K562 (cell line): ENCODE results near the gene ST7. TPM values are rescaled to one million over a fixed set of nuclear protein-coding genes. Genes with fewer than 3 reads are reported as not detected.

Experiments
- ATAC-seq: fragments of 200-7000 bp; cut with Tn5 transposase; 3 replicates; pipeline ENCODE4 v1.9.1; 2020; ENCODE audit warnings: moderate library complexity
- BruUV-seq: library from RNA; stranded (reverse); fragments of 400-500 nt; replicated peaks from 2 replicates; lab custom pipeline; 2021; lab: Mats Ljungman, UMichigan
- CTCF ChIA-PET: fragments of 300-600 bp; formaldehyde crosslinking; extraction: SDS; loops from one replicate; lab custom pipeline; 2021; ENCODE audit warnings: low intra/inter-chr PET ratio; lab: Yijun Ruan, JAX
- POLR2A ChIA-PET: fragments of 300-600, 350-650 bp; sonication (Branson Sonifier 250); formaldehyde crosslinking; extraction: SDS; loops from one replicate; lab custom pipeline; 2021; ENCODE audit warnings: antibody characterized with exemption, inconsistent platforms; lab: Yijun Ruan, JAX
- DNase-seq, 4 experiments: peaks; one replicate each; pipeline versions ENCODE4 v3.0.0 to v3.0.0-alpha.2; 2011 to 2018; ENCODE audit warnings: low spot score in 3 of 4, mixed read lengths in 3 of 4; ENCODE audit errors: extremely low read depth in 1 of 4
- FAIRE-seq: peaks from 2 replicates; lab custom pipeline; 2011; peaks lifted over from hg19 to GRCh38; lab: Jason Lieb, UNC
- H2AFZ ChIP-seq: 2 replicates; pipeline ENCODE4 v1.6.0; 2011; ENCODE audit warnings: low read depth, low read length, control low read depth, inconsistent platforms
- H3K27ac ChIP-seq: fragments of 200-600 bp; 3 replicates; pipeline ENCODE4 v1.8.0; 2011; ENCODE audit warnings: low read depth, mild to moderate bottlenecking, control low read depth, inconsistent platforms, low read length, moderate library complexity, mixed read lengths; ENCODE audit errors: extremely low read depth
- H3K27me3 ChIP-seq, 2 experiments: fragments of 300-600 bp in 1 of 2; 2 replicates in 1 of 2; 3 replicates in 1 of 2; pipeline versions ENCODE4 v1.6.0 to v1.8.0; 2011; ENCODE audit warnings: inconsistent platforms in 2 of 2, low read length in 2 of 2, mild to moderate bottlenecking in 1 of 2, mixed read lengths in 1 of 2, moderate library complexity in 1 of 2; ENCODE audit not compliant: control insufficient read depth in 2 of 2, insufficient read depth in 2 of 2
- H3K36me3 ChIP-seq: fragments of 300-600 bp; 3 replicates; pipeline ENCODE4 v1.8.0; 2011; ENCODE audit warnings: mild to moderate bottlenecking, low read length, inconsistent platforms; ENCODE audit not compliant: control insufficient read depth, insufficient read depth
- H3K4me1 ChIP-seq, 2 experiments: fragments of 200-600 bp in 1 of 2; replicated peaks in 1 of 2; 2 replicates in 1 of 2; 3 replicates in 1 of 2; pipeline versions ENCODE4 v1.5.1 to v1.8.0; 2011; ENCODE audit warnings: inconsistent platforms in 2 of 2, low read length in 2 of 2, mild to moderate bottlenecking in 1 of 2, mixed read lengths in 1 of 2, moderate library complexity in 1 of 2; ENCODE audit not compliant: control insufficient read depth in 2 of 2, insufficient read depth in 2 of 2
- H3K4me2 ChIP-seq: 2 replicates; pipeline ENCODE4 v1.6.1; 2011; ENCODE audit warnings: low read length, control low read depth, inconsistent platforms, mixed read lengths; ENCODE audit not compliant: insufficient read depth
- H3K4me3 ChIP-seq: fragments of 200-600 bp; sonication (generic), shearing (Covaris generic); 2 replicates; pipeline ENCODE4 v1.5.1; 2016; ENCODE audit warnings: control low read depth, inconsistent platforms
- H3K79me2 ChIP-seq: fragments of 200-600 bp; 3 replicates; pipeline ENCODE4 v1.8.0; 2011; ENCODE audit warnings: low read length, inconsistent platforms; ENCODE audit not compliant: control insufficient read depth, insufficient read depth
- H3K9ac ChIP-seq, 2 experiments: 2 replicates each; pipeline versions ENCODE4 v1.6.0 to v1.6.1; 2011; ENCODE audit warnings: low read depth in 2 of 2, low read length in 2 of 2, control low read depth in 1 of 2, inconsistent platforms in 1 of 2, mild to moderate bottlenecking in 1 of 2, mixed read lengths in 1 of 2; ENCODE audit not compliant: insufficient read depth in 1 of 2
- H3K9me1 ChIP-seq: one replicate; pipeline ENCODE4 v1.6.0; 2011; ENCODE audit warnings: inconsistent platforms, mild to moderate bottlenecking, low read length, moderate library complexity; ENCODE audit not compliant: control insufficient read depth, insufficient read depth
- H3K9me3 ChIP-seq: replicated peaks from 2 replicates; pipeline ENCODE4 v1.5.1; 2011; ENCODE audit warnings: low read depth, low read length, inconsistent platforms; ENCODE audit not compliant: control insufficient read depth, insufficient read depth
- H4K20me1 ChIP-seq: replicated peaks from 2 replicates; pipeline ENCODE4 v1.6.1; 2011; ENCODE audit warnings: low read length, inconsistent platforms, mixed read lengths; ENCODE audit not compliant: control insufficient read depth, insufficient read depth
- ASH1L ChIP-seq: fragments of 450-650 bp; IDR thresholded peaks from 2 replicates; pipeline ENCODE4 v1.6.1; 2018; ENCODE audit warnings: borderline replicate concordance, mild to moderate bottlenecking, low read depth; ENCODE audit not compliant: partially characterized antibody
- CSDE1 ChIP-seq, 2 experiments: fragments of 450-650 bp; IDR thresholded peaks; 2 replicates each; pipeline ENCODE4 v1.6.1; 2016; ENCODE audit warnings: mild to moderate bottlenecking in 1 of 2
- GTF2E2 ChIP-seq: fragments of 200-800 bp; sonication (Bioruptor generic); IDR thresholded peaks from 2 replicates; pipeline ENCODE4 v1.6.1; 2016; ENCODE audit warnings: missing genetic modification characterization, missing compliant biosample characterization
- ILK ChIP-seq: fragments of 450-650 bp; IDR thresholded peaks from 2 replicates; pipeline ENCODE4 v1.6.1; 2016; ENCODE audit warnings: missing genetic modification characterization, low read depth, mild to moderate bottlenecking, missing compliant biosample characterization, moderate library complexity, borderline replicate concordance
- PML ChIP-seq: IDR thresholded peaks from 2 replicates; pipeline ENCODE4 v1.6.1; 2012; ENCODE audit warnings: low read length, inconsistent platforms
- SRSF3 ChIP-seq: fragments of 200-400 bp; formaldehyde crosslinking; IDR thresholded peaks from 2 replicates; pipeline ENCODE4 v1.6.1; 2016; ENCODE audit warnings: mild to moderate bottlenecking, low read length, moderate library complexity; ENCODE audit not compliant: insufficient read depth
- TGIF2 ChIP-seq: sonication (generic); formaldehyde crosslinking; IDR thresholded peaks from 2 replicates; pipeline ENCODE4 v1.8.1; 2022; ENCODE audit warnings: mild to moderate bottlenecking, missing genetic modification reagents, moderate library complexity
- ZNF146 ChIP-seq: IDR thresholded peaks from one replicate; pipeline ENCODE4 v1.6.1; 2018; ENCODE audit warnings: missing compliant biosample characterization; ENCODE audit not compliant: unreplicated experiment
- ZNF175 ChIP-seq: fragments of 200-800 bp; sonication (Bioruptor generic); IDR thresholded peaks from 2 replicates; pipeline ENCODE4 v1.6.1; 2016; ENCODE audit warnings: low read depth, mild to moderate bottlenecking, missing genetic modification characterization, missing compliant biosample characterization
- ZNF274 ChIP-seq: IDR thresholded peaks from 2 replicates; pipeline ENCODE4 v1.6.1; 2011; ENCODE audit warnings: low read depth, mild to moderate bottlenecking, low read length, moderate library complexity, borderline replicate concordance
- ZNF354B ChIP-seq: fragments of 250-450 bp; sonication (Bioruptor Pico); IDR thresholded peaks from 2 replicates; pipeline ENCODE4 v1.4.0; 2020
- WGBS: fragments of 100-300 bp; shearing (Covaris generic); methylation state at CpG from one replicate; pipeline ENCODE4 v1.1.6; 2016; ENCODE audit warnings: low coverage, mixed read lengths; ENCODE audit not compliant: insufficient coverage; ENCODE audit errors: missing lambda C conversion rate; 5-methylcytosine and 5-hydroxymethylcytosine counted together
- in situ Hi-C: fragments of 300-500 bp; cut with MboI; formaldehyde crosslinking; loops from 4 replicates; pipeline ENCODE4 v1.15.0; 2018; ENCODE audit warnings: inconsistent platforms, mixed read lengths
- intact Hi-C: fragments of 100-400 bp; cut with micrococcal nuclease; formaldehyde crosslinking; loops from 2 replicates; pipeline ENCODE4 v1.14.2; 2022
- polyA plus RNA-seq, 8 experiments: library from polyadenylated mRNA; depleted of rRNA in 4 of 8; stranded (reverse) in 5 of 8; unstranded in 3 of 8; fragments of >200 nt; fragmentation: Nextera tagmentation in 2 of 8; fragmentation: Illumina TruSeq in 1 of 8; extraction: Ambion mirVana in 2 of 8; extraction: Trizol in 1 of 8; gene quantifications; 2 replicates each; pipeline versions ENCODE4 v1.2.1 to v1.2.3, GENCODE V29; 2011 to 2014; ENCODE audit warnings: inconsistent platforms in 1 of 8, missing spikeins in 1 of 8
- total RNA-seq, 7 experiments: library from RNA; depleted of rRNA in 6 of 7; stranded (reverse); fragments of >200 nt in 6 of 7; fragmentation: Illumina TruSeq in 2 of 7; extraction: Trizol in 2 of 7; gene quantifications; 2 replicates each; pipeline versions ENCODE4 v1.2.1 to v1.2.3, GENCODE V29; 2011 to 2021; ENCODE audit warnings: low replicate concordance in 1 of 7
- TF ChIP-seq, protein P1 (sequence below): fragments of 450-650 bp; IDR thresholded peaks from 2 replicates; pipeline ENCODE4 v1.6.1; 2016; ENCODE audit warnings: borderline replicate concordance
- TF ChIP-seq, protein P2 (sequence below): fragments of 450-650 bp; formaldehyde crosslinking; IDR thresholded peaks from 2 replicates; pipeline ENCODE4 v1.4.0; 2020; ENCODE audit warnings: mild to moderate bottlenecking
- TF ChIP-seq, protein P3 (sequence below): sonication (generic); formaldehyde crosslinking; IDR thresholded peaks from 2 replicates; pipeline ENCODE4 v1.5.0; 2020; ENCODE audit warnings: missing genetic modification reagents

ST7 gene
- total and polyA plus RNA-seq, 9 of the 15 experiments (the other 6 are each of a cell fraction or from before 2014, with no cell fraction given): 23.9 to 56.3 (median 36.9) TPM

DNA sequence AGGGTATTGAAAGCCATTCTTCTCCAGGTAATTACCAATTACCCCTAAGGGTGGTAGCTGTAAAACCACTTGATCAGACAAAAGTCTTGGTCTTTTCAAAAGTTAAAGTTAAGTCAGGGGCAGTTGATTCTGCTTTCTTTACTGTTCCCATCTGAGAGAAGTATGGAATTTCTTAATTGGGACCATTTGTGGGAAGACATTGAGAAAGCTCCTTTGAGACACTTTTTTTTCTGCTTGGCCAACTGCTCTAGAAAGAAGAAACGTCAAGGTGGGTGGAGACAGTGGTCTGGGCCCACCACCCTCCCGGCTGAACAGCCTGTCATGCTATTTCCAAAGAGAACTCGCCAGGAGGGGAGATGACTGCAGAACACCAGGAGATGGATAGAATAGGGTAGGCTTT lies 324.3 kb downstream of the ST7 start:
- BruUV-seq: no TSS peak
- ATAC-seq (no peak), FAIRE-seq (no peak), DNase-seq (no peak)
- H3K4me1 ChIP-seq: peaks cover 3% of the 10 kb centered on the region in 2 experiments; a peak in 2 of 5 replicates
- H3K79me2 ChIP-seq: no peaks in the 10 kb centered on the region
- no peak overlapping the region for H3K9ac ChIP-seq
- H3K27me3 ChIP-seq: peaks cover 17 to 33% of the 10 kb centered on the region in 2 experiments; a peak in 4 of 5 replicates
- no peaks in the 10 kb centered on the region for H3K9me3 ChIP-seq
- POLR2A ChIA-PET: no interaction called here
- no peaks in the 10 kb centered on the region for H3K9me1 ChIP-seq
- no peak overlapping the region for H3K27ac ChIP-seq
- CTCF ChIA-PET: no interaction called here
- no peak overlapping the region for H2AFZ ChIP-seq
- intact Hi-C loops (no loop called here), in situ Hi-C loops (no loop called here)
- H3K36me3 ChIP-seq: no peaks in the 10 kb centered on the region
- WGBS: 2% methylated on average over 3 of the region's 3 CpGs
- no peak overlapping the region for H3K4me3 ChIP-seq
- no peak overlapping the region for H3K4me2 ChIP-seq
- H4K20me1 ChIP-seq: no peaks in the 10 kb centered on the region
- TF ChIP-seq, protein P1, sequence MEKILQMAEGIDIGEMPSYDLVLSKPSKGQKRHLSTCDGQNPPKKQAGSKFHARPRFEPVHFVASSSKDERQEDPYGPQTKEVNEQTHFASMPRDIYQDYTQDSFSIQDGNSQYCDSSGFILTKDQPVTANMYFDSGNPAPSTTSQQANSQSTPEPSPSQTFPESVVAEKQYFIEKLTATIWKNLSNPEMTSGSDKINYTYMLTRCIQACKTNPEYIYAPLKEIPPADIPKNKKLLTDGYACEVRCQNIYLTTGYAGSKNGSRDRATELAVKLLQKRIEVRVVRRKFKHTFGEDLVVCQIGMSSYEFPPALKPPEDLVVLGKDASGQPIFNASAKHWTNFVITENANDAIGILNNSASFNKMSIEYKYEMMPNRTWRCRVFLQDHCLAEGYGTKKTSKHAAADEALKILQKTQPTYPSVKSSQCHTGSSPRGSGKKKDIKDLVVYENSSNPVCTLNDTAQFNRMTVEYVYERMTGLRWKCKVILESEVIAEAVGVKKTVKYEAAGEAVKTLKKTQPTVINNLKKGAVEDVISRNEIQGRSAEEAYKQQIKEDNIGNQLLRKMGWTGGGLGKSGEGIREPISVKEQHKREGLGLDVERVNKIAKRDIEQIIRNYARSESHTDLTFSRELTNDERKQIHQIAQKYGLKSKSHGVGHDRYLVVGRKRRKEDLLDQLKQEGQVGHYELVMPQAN: no peak
- TF ChIP-seq, protein P2, sequence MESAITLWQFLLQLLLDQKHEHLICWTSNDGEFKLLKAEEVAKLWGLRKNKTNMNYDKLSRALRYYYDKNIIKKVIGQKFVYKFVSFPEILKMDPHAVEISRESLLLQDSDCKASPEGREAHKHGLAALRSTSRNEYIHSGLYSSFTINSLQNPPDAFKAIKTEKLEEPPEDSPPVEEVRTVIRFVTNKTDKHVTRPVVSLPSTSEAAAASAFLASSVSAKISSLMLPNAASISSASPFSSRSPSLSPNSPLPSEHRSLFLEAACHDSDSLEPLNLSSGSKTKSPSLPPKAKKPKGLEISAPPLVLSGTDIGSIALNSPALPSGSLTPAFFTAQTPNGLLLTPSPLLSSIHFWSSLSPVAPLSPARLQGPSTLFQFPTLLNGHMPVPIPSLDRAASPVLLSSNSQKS (CRISPR knock-in tag): no peak
- TF ChIP-seq ASH1L (no peak), ZNF146 (no peak), TGIF2 (no peak), ZNF354B (CRISPR knock-in tag) (no peak), PML (no peak), ILK (tag) (no peak), GTF2E2 (tag) (no peak), ZNF175 (CRISPR knock-in tag) (no peak), SRSF3 (no peak), CSDE1 (IDR thresholded peaks at IDR 0.05) (no peak), ZNF274 (no peak)
- TF ChIP-seq, protein P3, sequence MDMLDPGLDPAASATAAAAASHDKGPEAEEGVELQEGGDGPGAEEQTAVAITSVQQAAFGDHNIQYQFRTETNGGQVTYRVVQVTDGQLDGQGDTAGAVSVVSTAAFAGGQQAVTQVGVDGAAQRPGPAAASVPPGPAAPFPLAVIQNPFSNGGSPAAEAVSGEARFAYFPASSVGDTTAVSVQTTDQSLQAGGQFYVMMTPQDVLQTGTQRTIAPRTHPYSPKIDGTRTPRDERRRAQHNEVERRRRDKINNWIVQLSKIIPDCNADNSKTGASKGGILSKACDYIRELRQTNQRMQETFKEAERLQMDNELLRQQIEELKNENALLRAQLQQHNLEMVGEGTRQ (CRISPR knock-in tag): no peak
